SK-N-SH (cell line): ENCODE measurements around the gene SLC47A2. TPM values are rescaled to one million over a fixed set of nuclear protein-coding genes. Genes with fewer than 3 reads are reported as not detected.

Experiments used
- CTCF ChIA-PET: fragments of 300-600, 350-600 bp; formaldehyde crosslinking; extraction: SDS; loops from one replicate; lab custom pipeline; 2021; lab: Yijun Ruan, JAX
- POLR2A ChIA-PET: fragments of 350-600 bp; sonication (Branson Sonifier 250); formaldehyde crosslinking; extraction: SDS; loops from one replicate; lab custom pipeline; 2020; ENCODE audit warnings: antibody characterized with exemption, inconsistent platforms; lab: Yijun Ruan, JAX
- DNase-seq: peaks from one replicate; pipeline ENCODE4 v3.0.0; 2012
- H2AFZ ChIP-seq: fragments of 200-600 bp; sonication (generic); 2 replicates; pipeline ENCODE4 v1.8.1; 2016; ENCODE audit warnings: antibody characterized with exemption, mild to moderate bottlenecking, low read depth
- H3F3A ChIP-seq: fragments of 200-600 bp; sonication (generic); replicated peaks from 2 replicates; pipeline ENCODE3; 2016; ENCODE audit warnings: antibody characterized with exemption, mild to moderate bottlenecking; ENCODE audit not compliant: insufficient read depth
- H3K27ac ChIP-seq, 2 experiments: fragments of 200-500 bp in 1 of 2; fragments of 200-600 bp in 1 of 2; sonication (Bioruptor generic) in 1 of 2; sonication (generic), shearing (Covaris generic) in 1 of 2; 2 replicates each; pipeline versions ENCODE4 v1.5.1 to v1.6.1; 2014 to 2016; ENCODE audit warnings: low read depth in 2 of 2, inconsistent platforms in 1 of 2, low read length in 1 of 2, mild to moderate bottlenecking in 1 of 2, mixed read lengths in 1 of 2
- H3K27me3 ChIP-seq: fragments of 200-600 bp; sonication (generic), shearing (Covaris generic); 2 replicates; pipeline ENCODE4 v1.6.1; 2016; ENCODE audit warnings: mixed run types; ENCODE audit not compliant: insufficient read depth
- H3K36me3 ChIP-seq, 2 experiments: fragments of 200-500 bp in 1 of 2; fragments of 200-600 bp in 1 of 2; sonication (Bioruptor generic) in 1 of 2; sonication (generic) in 1 of 2; replicated peaks in 1 of 2; 2 replicates each; pipeline versions ENCODE3 to v1.5.1; 2014 to 2016; ENCODE audit warnings: low read length in 1 of 2, mild to moderate bottlenecking in 1 of 2; ENCODE audit not compliant: insufficient read depth in 2 of 2, control insufficient read depth in 1 of 2
- H3K4me1 ChIP-seq, 2 experiments: fragments of 200-500 bp in 1 of 2; fragments of 200-600 bp in 1 of 2; sonication (Bioruptor generic) in 1 of 2; sonication (generic), shearing (Covaris generic) in 1 of 2; 2 replicates each; pipeline versions ENCODE4 v1.5.1 to v1.6.1; 2014 to 2016; ENCODE audit warnings: low read depth in 1 of 2, low read length in 1 of 2, mixed run types in 1 of 2; ENCODE audit not compliant: insufficient read depth in 2 of 2, control insufficient read depth in 1 of 2
- H3K4me2 ChIP-seq: fragments of 200-600 bp; sonication (generic), shearing (Covaris generic); 2 replicates; pipeline ENCODE4 v1.6.1; 2017; ENCODE audit warnings: mixed run types
- H3K4me3 ChIP-seq, 2 experiments: fragments of 200-500 bp in 1 of 2; fragments of 200-600 bp in 1 of 2; sonication (Bioruptor generic) in 1 of 2; sonication (generic), shearing (Covaris generic) in 1 of 2; 2 replicates each; pipeline versions ENCODE4 v1.5.1 to v1.8.1; 2014 to 2016; ENCODE audit warnings: low read depth in 2 of 2, inconsistent platforms in 1 of 2, low read length in 1 of 2, mild to moderate bottlenecking in 1 of 2, mixed read lengths in 1 of 2, moderate library complexity in 1 of 2
- H3K79me2 ChIP-seq: fragments of 200-600 bp; sonication (generic); 2 replicates; pipeline ENCODE4 v1.8.1; 2017; ENCODE audit warnings: mild to moderate bottlenecking; ENCODE audit not compliant: insufficient read depth
- H3K9ac ChIP-seq: fragments of 200-600 bp; sonication (generic); 2 replicates; pipeline ENCODE4 v1.6.1; 2017; ENCODE audit warnings: mixed run types
- H3K9me2 ChIP-seq: fragments of 200-600 bp; sonication (generic); 2 replicates; pipeline ENCODE4 v1.6.1; 2017; ENCODE audit warnings: mixed run types
- H3K9me3 ChIP-seq: fragments of 200-600 bp; sonication (generic); 2 replicates; pipeline ENCODE4 v1.6.1; 2017; ENCODE audit warnings: mixed run types, mild to moderate bottlenecking, moderate library complexity
- H4K20me1 ChIP-seq: fragments of 200-600 bp; sonication (generic); 2 replicates; pipeline ENCODE4 v1.6.1; 2017; ENCODE audit warnings: mild to moderate bottlenecking, mixed run types; ENCODE audit not compliant: insufficient read depth
- CTCF ChIP-seq: fragments of 200-600 bp; sonication (generic); IDR thresholded peaks from 2 replicates; pipeline ENCODE4 v1.6.1; 2017; ENCODE audit warnings: antibody characterized with exemption, mild to moderate bottlenecking, moderate library complexity
- ELF1 ChIP-seq: IDR thresholded peaks from 2 replicates; pipeline ENCODE4 v1.4.0; 2012
- EZH2phosphoT487 ChIP-seq: fragments of 200-600 bp; sonication (generic); IDR thresholded peaks from 2 replicates; pipeline ENCODE4 v1.6.1; 2017; ENCODE audit warnings: low read depth, mixed run types, mild to moderate bottlenecking, antibody characterized with exemption, moderate library complexity, borderline replicate concordance
- FOXJ3 ChIP-seq: sonication (generic); formaldehyde crosslinking; IDR thresholded peaks from 2 replicates; pipeline ENCODE4 v1.5.1; 2020; ENCODE audit warnings: mild to moderate bottlenecking, missing genetic modification reagents
- FOXM1 ChIP-seq: IDR thresholded peaks from 2 replicates; pipeline ENCODE4 v1.4.0; 2012; ENCODE audit warnings: low read depth, mild to moderate bottlenecking
- GATA2 ChIP-seq: sonication (generic); formaldehyde crosslinking; IDR thresholded peaks from 2 replicates; pipeline ENCODE4 v1.5.0; 2020; ENCODE audit warnings: mild to moderate bottlenecking, missing genetic modification reagents
- JUND ChIP-seq: IDR thresholded peaks from 2 replicates; pipeline ENCODE4 v1.4.0; 2012
- NRF1 ChIP-seq: IDR thresholded peaks from 2 replicates; pipeline ENCODE4 v1.6.1; 2012; ENCODE audit warnings: low read depth, mild to moderate bottlenecking, low read length
- PBX3 ChIP-seq: IDR thresholded peaks from 2 replicates; pipeline ENCODE4; 2012
- POLR2AphosphoS5 ChIP-seq: IDR thresholded peaks from 2 replicates; pipeline ENCODE4 v1.6.1; 2012; ENCODE audit warnings: low read depth, low read length
- RAD21 ChIP-seq: IDR thresholded peaks from 2 replicates; pipeline ENCODE4 v1.6.1; 2012; ENCODE audit warnings: mild to moderate bottlenecking, low read length
- RCOR1 ChIP-seq: fragments of 150-350 bp; IDR thresholded peaks from 2 replicates; pipeline ENCODE4 v1.6.1; 2017; ENCODE audit warnings: antibody characterized with exemption, low read length
- TAF1 ChIP-seq: IDR thresholded peaks from 2 replicates; pipeline ENCODE4 v1.6.1; 2012; ENCODE audit warnings: low read depth, mild to moderate bottlenecking, low read length, moderate library complexity, borderline replicate concordance
- TCF12 ChIP-seq: IDR thresholded peaks from 2 replicates; pipeline ENCODE4 v1.4.0; 2012
- USF1 ChIP-seq: IDR thresholded peaks from 2 replicates; pipeline ENCODE4 v1.4.0; 2012; ENCODE audit warnings: low read depth, borderline replicate concordance
- USF2 ChIP-seq: fragments of 150-350 bp; IDR thresholded peaks from 2 replicates; pipeline ENCODE4 v1.6.1; 2017; ENCODE audit warnings: antibody characterized with exemption, low read length, low read depth, borderline replicate concordance
- YY1 ChIP-seq: IDR thresholded peaks from 2 replicates; pipeline ENCODE4 v1.4.0; 2012; ENCODE audit warnings: low read depth, mild to moderate bottlenecking
- WGBS: methylation state at CpG from one replicate; pipeline ENCODE4 v1.1.6; 2017; ENCODE audit warnings: low lambda C conversion rate; 5-methylcytosine and 5-hydroxymethylcytosine counted together
- polyA plus RNA-seq, 3 experiments: library from polyadenylated mRNA; depleted of rRNA; stranded (reverse); fragments of >200 nt; gene quantifications; 2 replicates each; pipeline ENCODE4 v1.2.3, GENCODE V29; 2012
- TF ChIP-seq, protein P1 (sequence below): IDR thresholded peaks from 2 replicates; pipeline ENCODE4 v1.6.1; 2012; ENCODE audit warnings: mild to moderate bottlenecking, low read depth, low read length, moderate library complexity

The SLC47A2 gene
- polyA plus RNA-seq, 1 of the 3 experiments (the other 2 are of a cell fraction), result not detected

DNA sequence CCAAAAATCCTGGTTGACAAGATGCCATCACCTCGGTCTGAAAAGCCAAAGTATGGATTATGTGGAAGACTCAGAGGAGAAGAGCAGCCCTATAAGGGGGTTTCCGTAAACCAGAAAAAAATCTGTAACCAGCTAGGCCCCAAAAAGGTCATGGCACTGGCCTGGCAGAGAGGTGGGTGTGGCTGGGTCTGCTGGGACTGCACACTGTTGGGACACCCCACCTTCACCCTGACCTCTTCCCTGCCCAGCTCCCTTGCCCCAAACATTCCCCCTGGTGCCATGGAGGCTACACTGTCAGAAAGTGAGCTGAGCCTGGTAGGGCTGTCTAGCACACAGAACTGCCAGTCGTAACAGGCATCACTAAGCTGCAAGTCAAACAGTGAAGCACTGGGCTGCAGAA is 6.5 kb downstream of the SLC47A2 start:
- CTCF ChIA-PET, result interaction anchor here (1.2 kb wide), 1 partner anchor 35 kb away, joined by 6 read pairs; no protein-coding TSS in a partner anchor
- POLR2A ChIA-PET, result no interaction called here
- 92% methylated on average over 3 of the region's 3 CpGs for WGBS

More for the DNA sequence above, 6.5 kb downstream of the SLC47A2 start:
- no peak overlapping the region for H3K4me3 ChIP-seq
- H3K27me3 ChIP-seq, result no peaks in the 10 kb centered on the region
- H3K4me1 ChIP-seq, result no peaks in the 10 kb centered on the region; a peak in 1 of 4 replicates
- H3K9me3 ChIP-seq, result no peaks in the 10 kb centered on the region
- no peak for TF ChIP-seq PBX3
- no peak for TF ChIP-seq FOXM1
- no peak for TF ChIP-seq USF2
- no peak for TF ChIP-seq NRF1
- TF ChIP-seq, protein P1, sequence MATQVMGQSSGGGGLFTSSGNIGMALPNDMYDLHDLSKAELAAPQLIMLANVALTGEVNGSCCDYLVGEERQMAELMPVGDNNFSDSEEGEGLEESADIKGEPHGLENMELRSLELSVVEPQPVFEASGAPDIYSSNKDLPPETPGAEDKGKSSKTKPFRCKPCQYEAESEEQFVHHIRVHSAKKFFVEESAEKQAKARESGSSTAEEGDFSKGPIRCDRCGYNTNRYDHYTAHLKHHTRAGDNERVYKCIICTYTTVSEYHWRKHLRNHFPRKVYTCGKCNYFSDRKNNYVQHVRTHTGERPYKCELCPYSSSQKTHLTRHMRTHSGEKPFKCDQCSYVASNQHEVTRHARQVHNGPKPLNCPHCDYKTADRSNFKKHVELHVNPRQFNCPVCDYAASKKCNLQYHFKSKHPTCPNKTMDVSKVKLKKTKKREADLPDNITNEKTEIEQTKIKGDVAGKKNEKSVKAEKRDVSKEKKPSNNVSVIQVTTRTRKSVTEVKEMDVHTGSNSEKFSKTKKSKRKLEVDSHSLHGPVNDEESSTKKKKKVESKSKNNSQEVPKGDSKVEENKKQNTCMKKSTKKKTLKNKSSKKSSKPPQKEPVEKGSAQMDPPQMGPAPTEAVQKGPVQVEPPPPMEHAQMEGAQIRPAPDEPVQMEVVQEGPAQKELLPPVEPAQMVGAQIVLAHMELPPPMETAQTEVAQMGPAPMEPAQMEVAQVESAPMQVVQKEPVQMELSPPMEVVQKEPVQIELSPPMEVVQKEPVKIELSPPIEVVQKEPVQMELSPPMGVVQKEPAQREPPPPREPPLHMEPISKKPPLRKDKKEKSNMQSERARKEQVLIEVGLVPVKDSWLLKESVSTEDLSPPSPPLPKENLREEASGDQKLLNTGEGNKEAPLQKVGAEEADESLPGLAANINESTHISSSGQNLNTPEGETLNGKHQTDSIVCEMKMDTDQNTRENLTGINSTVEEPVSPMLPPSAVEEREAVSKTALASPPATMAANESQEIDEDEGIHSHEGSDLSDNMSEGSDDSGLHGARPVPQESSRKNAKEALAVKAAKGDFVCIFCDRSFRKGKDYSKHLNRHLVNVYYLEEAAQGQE, result no peak
- TF ChIP-seq EZH2phosphoT487, result no peak
- no peak for TF ChIP-seq ELF1
- TF ChIP-seq JUND, result no peak
- TF ChIP-seq FOXJ3, result no peak
- no peak for TF ChIP-seq RAD21
- TF ChIP-seq TCF12, result no peak
- no peak for TF ChIP-seq CTCF
- TF ChIP-seq RCOR1, result no peak
- TF ChIP-seq POLR2AphosphoS5, result no peak
- TF ChIP-seq YY1, result no peak
- no peak for TF ChIP-seq GATA2 (CRISPR knock-in tag)
- no peak for TF ChIP-seq USF1
- no peak for TF ChIP-seq TAF1
- no peaks in the 10 kb centered on the region for H3K79me2 ChIP-seq
- no peak overlapping the region for H3K27ac ChIP-seq
- no peak overlapping the region for H2AFZ ChIP-seq
- no peaks in the 10 kb centered on the region for H3F3A ChIP-seq
- no peak for DNase-seq
- H4K20me1 ChIP-seq, result no peaks in the 10 kb centered on the region
- H3K9ac ChIP-seq, result no peak overlapping the region
- no peaks in the 10 kb centered on the region for H3K9me2 ChIP-seq
- no peak overlapping the region for H3K4me2 ChIP-seq
- no peaks in the 10 kb centered on the region for H3K36me3 ChIP-seq
